ENCODE data around the gene JAM2. TPM values are rescaled to one million over a fixed set of nuclear protein-coding genes. Genes with fewer than 3 reads are reported as not detected.
"Not testable (repeated sequence)": the region's sequence is repeated elsewhere in the genome, so short reads cannot be mapped to it uniquely, and the experiment has no call there.

JAM2 gene
- total RNA-seq, 1 experiment from 2014 or later, result 0.25 TPM

GRCh38 chr21:25710550-25710949, 71.5 kb downstream of the JAM2 start:
- DNase-seq (ENCODE audit: extremely low read depth, low read depth), result no peak

- not testable (repeated sequence) for DNase-seq (ENCODE audit: extremely low read depth, low read depth)
These were observed 75.0 kb downstream of the JAM2 start for GRCh38 chr21:25714066-25714465.

GRCh38 chr21:25717491-25718147, 78.6 kb downstream of the JAM2 start:
- no peak for DNase-seq (ENCODE audit: extremely low read depth, low read depth)

- DNase-seq (ENCODE audit: extremely low read depth, low read depth), result no peak
These were observed 82.9 kb downstream of the JAM2 start for GRCh38 chr21:25721987-25722386.

GRCh38 chr21:25722631-25723030, 83.6 kb downstream of the JAM2 start:
- DNase-seq (ENCODE audit: extremely low read depth, low read depth), result no peak

- DNase-seq (ENCODE audit: extremely low read depth, low read depth), result no peak
These were observed 93.2 kb downstream of the JAM2 start for GRCh38 chr21:25732091-25732760.

GRCh38 chr21:25733859-25734653, 95.0 kb downstream of the JAM2 start:
- DNase-seq (ENCODE audit: extremely low read depth, low read depth), result no peak

- DNase-seq (ENCODE audit: extremely low read depth, low read depth), result no peak
These were observed 95.5 kb downstream of the JAM2 start for GRCh38 chr21:25734654-25734903.

GRCh38 chr21:25734904-25735645, 96.0 kb downstream of the JAM2 start, which contains the start of the genes ATP5PF and GABPA:
Gene ATP5PF, minus strand, starts transcription at chr21:25734904. Its CDS starts 5,110 bp downstream, at chr21:25729794.
Gene GABPA, plus strand, starts transcription at chr21:25734972. Its CDS starts 6,627 bp downstream, at chr21:25741599.
- peak; percentile 95 for DNase-seq (ENCODE audit: extremely low read depth, low read depth)

- peak; percentile 69 for DNase-seq (ENCODE audit: extremely low read depth, low read depth)
These were observed 96.9 kb downstream of the JAM2 start for GRCh38 chr21:25735646-25736597.

- no peak for DNase-seq (ENCODE audit: extremely low read depth, low read depth)
These were observed 98.4 kb downstream of the JAM2 start for GRCh38 chr21:25737421-25737820.

- DNase-seq (ENCODE audit: extremely low read depth, low read depth), result no peak
These were observed 103.8 kb downstream of the JAM2 start for GRCh38 chr21:25742900-25743299.

GRCh38 chr21:25744854-25745253, 105.8 kb downstream of the JAM2 start:
- no peak for DNase-seq (ENCODE audit: extremely low read depth, low read depth)

GRCh38 chr21:25750085-25750484, 111.0 kb downstream of the JAM2 start:
- no peak for DNase-seq (ENCODE audit: extremely low read depth, low read depth)

GRCh38 chr21:25752416-25752815, 113.4 kb downstream of the JAM2 start:
- no peak for DNase-seq (ENCODE audit: extremely low read depth, low read depth)

GRCh38 chr21:25756190-25756932, 117.3 kb downstream of the JAM2 start:
- no peak for DNase-seq (ENCODE audit: extremely low read depth, low read depth)

GRCh38 chr21:25757531-25757930, 118.5 kb downstream of the JAM2 start:
- DNase-seq (ENCODE audit: extremely low read depth, low read depth), result no peak

- no peak for DNase-seq (ENCODE audit: extremely low read depth, low read depth)
These were observed 120.5 kb downstream of the JAM2 start for GRCh38 chr21:25759573-25759972.

GRCh38 chr21:25760061-25760460, 121.0 kb downstream of the JAM2 start:
- no peak for DNase-seq (ENCODE audit: extremely low read depth, low read depth)
